Activated T-helper 1 cell treated with anti-CD3 and anti-CD28 coated beads, Interleukin-2, amount 50 U/mL, for 16 hours (primary cell): ENCODE measurements around the gene KCTD8.

Experiments
- DNase-seq, 2 donors: peaks; one replicate each; pipeline ENCODE4 v3.0.0-alpha.2; 2020; ENCODE audit warnings: low read depth in 1 of 2, low spot score in 1 of 2

The KCTD8 gene

DNA sequence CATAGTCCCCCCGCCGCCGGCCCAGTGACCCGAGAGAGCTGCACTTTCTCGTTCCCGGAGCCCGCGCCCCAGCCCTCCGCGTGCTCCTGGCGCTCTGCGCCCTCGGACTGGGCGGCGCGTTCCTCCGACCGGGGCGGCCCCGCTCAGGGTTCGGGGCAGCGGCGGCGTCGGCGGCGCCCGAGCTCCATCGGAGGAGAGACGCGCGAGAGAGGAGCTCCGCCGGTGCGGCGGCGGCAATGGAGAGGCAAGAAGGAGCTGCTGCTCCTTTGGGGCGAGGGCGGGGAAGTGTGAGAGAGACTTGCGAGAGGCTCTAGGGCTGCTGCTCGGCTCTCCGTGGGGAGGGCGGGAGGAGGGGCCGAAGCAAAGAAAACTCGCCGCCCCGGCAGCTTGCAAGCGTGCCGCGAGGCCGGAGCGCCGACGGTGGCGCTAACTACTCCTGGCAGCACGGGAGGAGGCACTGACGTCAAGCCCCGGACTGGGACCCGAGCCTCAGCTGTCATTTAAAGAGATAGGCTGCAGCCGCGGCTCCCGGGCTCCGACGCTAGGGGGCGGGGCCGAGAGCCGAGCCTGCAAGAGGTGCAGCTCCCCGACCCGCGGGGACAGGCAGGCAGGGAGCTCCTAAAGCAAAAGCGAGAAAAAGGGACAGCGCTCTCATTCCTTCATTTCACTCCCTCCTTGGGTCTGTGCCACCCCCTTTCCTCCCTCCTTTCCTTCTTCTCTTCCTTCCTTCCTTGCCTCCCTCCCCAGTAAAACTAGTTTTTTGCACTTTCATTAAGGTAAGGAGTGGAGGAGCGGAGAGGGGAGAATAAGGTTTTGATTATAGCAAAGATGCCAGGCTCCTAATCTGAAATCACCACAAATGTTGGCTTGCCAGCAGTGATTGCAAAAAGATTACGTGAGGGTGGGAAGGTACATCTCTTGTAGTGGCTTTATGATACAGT is at the start of gene KCTD8:
KCTD8 (minus strand) TSS at position 289 of the 941 bp plus-strand sequence.
- DNase-seq: no peak

GRCh38 chr4:44494810-44495701 is 46.4 kb upstream of the KCTD8 start:
- DNase-seq: no peak

- DNase-seq: no peak
Measured at GRCh38 chr4:44493924-44494323, 45.3 kb upstream of the KCTD8 start.

GRCh38 chr4:44487341-44487740 is 38.7 kb upstream of the KCTD8 start:
- no peak for DNase-seq

GRCh38 chr4:44479731-44480130 is 31.1 kb upstream of the KCTD8 start:
- DNase-seq: no peak

DNA sequence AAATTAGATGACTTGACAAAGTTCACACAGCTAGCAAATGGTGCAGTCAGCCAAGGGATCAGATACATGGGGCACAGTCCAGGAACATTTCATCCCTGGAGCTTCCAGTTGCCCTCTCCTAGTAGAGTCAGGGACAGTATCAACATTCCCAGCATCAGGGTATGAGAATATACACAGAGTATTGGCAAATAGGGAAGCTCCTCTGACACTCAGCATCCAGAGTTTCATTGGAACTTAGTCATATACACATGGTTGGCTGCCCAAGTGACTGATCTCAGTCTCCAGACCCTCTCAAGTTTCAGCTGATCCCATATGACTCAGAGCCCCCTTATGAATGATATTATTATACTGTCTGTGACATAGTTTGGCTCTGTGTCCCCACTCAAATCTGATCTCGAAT is 13.7 kb upstream of the KCTD8 start:
- no peak for DNase-seq

DNA sequence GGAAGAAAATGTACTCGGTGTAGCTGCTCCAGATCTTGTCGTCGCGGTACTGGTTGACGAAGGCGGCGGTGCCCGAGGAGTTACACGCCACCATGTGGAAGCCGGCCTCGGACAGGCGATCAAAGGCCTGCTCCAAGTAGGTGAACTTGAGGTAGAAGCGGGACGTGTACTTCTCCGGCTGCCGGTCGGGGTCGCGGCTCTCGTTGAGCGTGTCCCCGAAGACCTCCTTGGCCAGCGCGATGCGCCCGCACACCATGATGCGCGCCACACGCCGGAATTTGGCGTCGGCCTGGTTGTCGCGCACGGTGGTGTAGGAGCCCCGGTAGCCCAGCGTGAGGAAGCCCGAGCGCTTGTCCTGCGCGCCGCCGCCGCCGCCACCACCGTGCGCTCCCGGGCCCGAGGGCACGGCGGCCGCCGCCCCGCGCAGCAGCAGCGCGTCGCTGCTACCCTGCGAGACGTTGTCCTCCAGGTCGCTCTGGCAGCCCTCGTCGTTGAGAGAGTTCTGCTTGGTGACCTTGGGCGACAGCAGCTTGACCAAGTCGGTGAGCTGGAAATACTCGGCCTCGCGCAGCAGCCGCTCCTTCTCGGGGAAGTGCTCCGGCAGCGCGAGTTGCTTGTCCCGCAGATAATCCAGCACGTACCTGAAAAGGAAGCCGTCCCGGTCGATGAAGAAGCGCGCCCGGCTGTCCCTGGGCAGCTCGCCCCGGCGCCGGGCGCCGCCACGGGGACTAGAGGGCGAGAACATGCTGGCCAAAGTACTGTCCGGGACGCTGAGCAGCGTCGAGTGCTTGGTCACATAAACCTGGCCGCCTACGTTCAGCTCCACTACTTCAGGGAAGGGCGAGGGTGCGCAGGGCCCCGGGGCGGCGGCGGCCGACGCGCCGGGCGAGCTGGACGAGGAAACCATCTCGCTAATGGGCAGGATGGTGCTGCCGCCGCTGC is 775 bp downstream of the KCTD8 start:
- DNase-seq: no peak

DNA sequence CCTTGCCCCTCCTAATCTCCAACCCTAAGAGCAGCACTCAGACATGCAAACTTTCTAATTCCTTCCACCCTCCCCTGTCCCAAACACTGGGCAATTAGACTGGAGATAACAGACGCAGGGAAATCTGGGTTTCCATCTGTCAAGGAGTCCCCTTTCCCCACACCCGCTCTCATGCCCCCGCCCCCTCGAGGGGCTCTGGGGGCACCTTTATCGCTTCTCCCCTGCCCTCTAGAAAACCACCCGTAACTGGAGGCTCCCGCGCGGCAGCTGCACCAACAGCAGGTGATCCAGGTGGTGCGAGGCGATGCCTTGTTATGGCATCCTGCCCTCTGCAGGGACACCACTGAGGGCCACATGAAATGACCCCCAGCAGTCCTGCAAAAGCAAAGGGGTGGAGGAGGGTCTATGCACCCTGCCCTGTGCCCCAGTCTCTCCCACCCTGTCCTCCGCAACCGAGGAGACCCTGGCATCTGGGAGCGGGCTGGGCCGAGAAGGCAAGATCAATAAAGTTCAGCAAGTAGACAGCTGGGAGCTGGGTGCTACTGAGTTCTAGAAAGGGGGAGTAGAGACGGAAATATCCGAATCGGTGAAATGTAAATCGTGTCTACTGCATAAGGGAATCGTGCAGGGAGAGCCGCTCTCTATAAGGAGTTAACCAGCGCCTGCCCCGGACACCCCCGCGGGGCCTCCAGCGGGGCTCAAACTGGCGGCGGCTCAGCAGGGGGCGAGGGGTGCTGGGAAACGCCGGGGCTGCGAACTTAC is 1.6 kb downstream of the KCTD8 start:
- no peak for DNase-seq

- DNase-seq: no peak
Measured at GRCh38 chr4:44446191-44446590, 2.4 kb downstream of the KCTD8 start.

- no peak for DNase-seq
Measured at GRCh38 chr4:44438687-44439086, 9.9 kb downstream of the KCTD8 start.

DNA sequence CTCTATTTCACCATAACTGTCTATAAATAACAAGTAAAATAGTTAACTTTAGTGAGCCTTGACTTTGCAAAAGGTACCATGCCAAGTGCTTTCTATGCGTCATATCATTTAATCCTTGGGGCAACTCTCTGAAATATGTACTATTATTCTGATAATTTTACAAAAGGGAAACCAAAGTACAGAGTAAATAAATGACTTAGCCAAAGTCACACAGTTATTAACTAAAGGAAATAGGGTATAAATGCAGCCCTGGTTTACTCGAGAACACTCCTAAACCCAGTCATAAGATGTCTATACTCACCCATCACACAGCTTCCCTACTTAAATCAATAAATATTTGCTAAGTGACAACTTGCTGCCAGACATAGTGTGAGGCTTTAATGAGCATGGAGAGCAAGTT is 14.4 kb downstream of the KCTD8 start:
- no peak for DNase-seq

GRCh38 chr4:44425614-44426208 is 22.9 kb downstream of the KCTD8 start:
- DNase-seq: no peak

DNA sequence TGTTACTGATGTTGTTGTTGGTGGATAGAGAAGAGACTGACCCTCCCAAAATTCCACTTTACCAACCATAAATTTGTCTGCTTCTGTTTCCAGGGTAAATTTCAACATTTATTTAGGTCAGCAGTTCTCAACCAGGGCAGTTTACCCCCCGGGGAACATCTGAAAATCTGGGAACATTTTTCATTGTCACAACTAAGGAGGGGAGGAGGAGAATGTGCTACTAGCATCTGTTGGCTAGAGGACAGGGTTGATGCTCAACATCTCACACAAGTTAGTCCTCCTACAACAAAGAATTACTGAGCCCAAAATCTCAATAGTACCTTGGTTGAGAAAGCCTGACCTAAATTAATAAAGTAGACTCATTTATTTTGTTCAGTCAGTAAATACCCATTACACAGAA is 25.7 kb downstream of the KCTD8 start:
- DNase-seq: no peak

DNA sequence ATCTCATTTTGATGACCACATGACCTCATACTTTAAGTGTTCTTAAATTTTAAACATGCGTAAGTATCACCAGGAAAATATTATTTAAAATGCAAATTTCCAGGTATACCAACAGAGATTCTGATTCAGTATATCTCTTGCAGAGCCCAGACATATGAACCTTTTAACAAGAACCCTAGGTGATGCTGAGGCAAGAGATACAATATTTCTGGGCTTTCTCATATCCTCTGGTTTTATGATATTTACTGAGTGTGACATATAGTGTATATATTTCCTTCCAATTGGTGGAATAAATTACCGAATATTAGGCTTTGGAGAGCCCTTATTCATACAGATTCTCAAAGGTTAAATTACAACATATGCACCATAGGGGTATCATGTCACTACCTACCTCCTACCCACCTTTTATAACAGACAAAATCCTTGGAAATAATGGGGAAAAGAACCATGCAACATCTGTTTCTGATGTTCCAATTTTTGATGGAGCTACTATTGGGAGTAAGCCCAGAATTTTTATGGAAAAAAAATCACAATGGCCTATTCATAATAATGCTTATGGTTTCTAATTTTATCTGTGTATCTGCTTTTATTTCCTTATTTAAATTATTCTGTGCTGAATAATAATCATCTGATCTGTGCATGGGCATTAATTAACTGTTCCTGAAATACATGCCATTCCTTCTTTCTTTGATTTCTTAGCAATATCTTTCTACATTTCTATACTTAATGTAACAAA is 27.1 kb downstream of the KCTD8 start:
- DNase-seq: no peak

- DNase-seq: no peak
Measured at GRCh38 chr4:44415251-44415650, 33.4 kb downstream of the KCTD8 start.

GRCh38 chr4:44368413-44369167 is 80.0 kb downstream of the KCTD8 start:
- no peak for DNase-seq

- no peak for DNase-seq
Measured at GRCh38 chr4:44354172-44354571, 94.4 kb downstream of the KCTD8 start.

GRCh38 chr4:44351069-44351468 is 97.5 kb downstream of the KCTD8 start:
- DNase-seq: no peak
